Femur (tissue), 1 donor: ENCODE measurements around the gene ADCY10.
"Not testable (repeated sequence)": the region's sequence is repeated elsewhere in the genome, so short reads cannot be mapped to it uniquely, and the experiment has no call there.

Experiments used
- DNase-seq: peaks from one replicate; pipeline ENCODE4 v3.0.0-alpha.2; 2017

Gene ADCY10, protein sequence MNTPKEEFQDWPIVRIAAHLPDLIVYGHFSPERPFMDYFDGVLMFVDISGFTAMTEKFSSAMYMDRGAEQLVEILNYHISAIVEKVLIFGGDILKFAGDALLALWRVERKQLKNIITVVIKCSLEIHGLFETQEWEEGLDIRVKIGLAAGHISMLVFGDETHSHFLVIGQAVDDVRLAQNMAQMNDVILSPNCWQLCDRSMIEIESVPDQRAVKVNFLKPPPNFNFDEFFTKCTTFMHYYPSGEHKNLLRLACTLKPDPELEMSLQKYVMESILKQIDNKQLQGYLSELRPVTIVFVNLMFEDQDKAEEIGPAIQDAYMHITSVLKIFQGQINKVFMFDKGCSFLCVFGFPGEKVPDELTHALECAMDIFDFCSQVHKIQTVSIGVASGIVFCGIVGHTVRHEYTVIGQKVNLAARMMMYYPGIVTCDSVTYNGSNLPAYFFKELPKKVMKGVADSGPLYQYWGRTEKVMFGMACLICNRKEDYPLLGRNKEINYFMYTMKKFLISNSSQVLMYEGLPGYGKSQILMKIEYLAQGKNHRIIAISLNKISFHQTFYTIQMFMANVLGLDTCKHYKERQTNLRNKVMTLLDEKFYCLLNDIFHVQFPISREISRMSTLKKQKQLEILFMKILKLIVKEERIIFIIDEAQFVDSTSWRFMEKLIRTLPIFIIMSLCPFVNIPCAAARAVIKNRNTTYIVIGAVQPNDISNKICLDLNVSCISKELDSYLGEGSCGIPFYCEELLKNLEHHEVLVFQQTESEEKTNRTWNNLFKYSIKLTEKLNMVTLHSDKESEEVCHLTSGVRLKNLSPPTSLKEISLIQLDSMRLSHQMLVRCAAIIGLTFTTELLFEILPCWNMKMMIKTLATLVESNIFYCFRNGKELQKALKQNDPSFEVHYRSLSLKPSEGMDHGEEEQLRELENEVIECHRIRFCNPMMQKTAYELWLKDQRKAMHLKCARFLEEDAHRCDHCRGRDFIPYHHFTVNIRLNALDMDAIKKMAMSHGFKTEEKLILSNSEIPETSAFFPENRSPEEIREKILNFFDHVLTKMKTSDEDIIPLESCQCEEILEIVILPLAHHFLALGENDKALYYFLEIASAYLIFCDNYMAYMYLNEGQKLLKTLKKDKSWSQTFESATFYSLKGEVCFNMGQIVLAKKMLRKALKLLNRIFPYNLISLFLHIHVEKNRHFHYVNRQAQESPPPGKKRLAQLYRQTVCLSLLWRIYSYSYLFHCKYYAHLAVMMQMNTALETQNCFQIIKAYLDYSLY (N-terminal part only)

DNA sequence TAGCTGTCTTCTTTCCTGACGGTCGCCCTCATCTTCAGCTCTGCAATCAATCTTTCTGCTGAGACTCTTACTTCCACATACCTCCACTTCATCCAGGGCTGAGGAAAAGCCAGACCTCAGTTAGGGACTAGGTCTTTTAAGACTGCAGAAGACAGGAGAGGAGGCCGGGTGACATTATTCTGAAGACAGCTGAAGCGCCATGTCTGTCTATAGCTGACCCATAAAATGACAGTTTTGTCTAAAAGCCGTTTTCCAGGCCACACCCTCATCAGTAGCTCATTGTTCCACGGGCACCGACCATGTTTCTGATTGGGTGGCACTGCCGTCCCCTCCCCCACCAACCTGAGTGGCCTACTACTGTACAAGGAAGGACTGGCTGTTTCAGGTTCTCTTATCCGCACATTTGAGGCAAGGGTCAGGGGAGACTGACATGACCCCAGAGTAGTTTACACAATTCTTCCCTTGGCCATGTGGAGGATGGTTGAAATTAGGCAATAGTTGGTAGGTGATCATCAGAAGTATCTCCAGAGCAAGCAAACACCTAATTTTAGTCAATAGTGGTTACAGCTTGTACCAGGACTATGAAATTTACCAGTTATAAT is at the start of gene ADCY10:
ADCY10 (minus strand) TSS at position 240 of the 602 bp plus-strand sequence. CDS start 8,994 bp downstream, outside the sequence.
- no peak for DNase-seq

DNA sequence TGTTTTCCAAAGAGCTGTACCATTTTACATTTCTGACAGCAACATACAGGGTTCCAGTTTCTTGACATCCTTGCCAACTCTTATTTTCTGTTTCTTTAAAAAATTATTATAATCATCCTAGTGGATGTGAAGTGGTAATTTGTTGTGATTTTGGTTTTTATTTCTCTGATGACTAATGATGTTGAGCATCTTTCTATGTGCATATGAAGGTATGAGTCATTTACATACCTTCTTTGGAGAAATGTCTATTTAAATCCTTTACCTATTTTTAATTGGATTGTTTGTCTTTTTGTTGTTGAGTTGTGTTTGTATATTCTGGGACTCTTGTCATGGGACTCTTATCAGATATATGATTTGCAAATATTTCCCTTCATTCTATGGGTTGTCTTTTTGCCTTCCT is 43.8 kb upstream of the ADCY10 start:
- no peak for DNase-seq

DNA sequence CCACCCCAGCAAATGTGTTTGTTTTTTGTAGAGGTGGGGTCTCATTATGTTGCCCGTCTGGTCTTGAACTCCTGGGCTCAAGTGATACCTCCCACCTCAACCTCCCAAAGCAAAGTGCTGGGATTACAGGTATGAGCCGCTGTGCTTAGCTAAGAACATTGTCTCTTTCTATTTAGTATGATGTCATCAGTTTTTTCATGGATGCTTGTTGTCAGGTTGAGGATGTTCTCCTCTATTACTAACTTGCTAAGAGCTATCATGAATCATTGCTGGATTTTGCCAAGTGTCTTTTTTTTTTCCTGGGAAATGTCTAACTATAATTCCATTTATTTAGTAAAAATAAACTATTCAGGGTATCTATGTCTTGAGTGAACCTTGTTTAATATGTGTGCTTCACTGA is 42.0 kb upstream of the ADCY10 start:
- no peak for DNase-seq

DNA sequence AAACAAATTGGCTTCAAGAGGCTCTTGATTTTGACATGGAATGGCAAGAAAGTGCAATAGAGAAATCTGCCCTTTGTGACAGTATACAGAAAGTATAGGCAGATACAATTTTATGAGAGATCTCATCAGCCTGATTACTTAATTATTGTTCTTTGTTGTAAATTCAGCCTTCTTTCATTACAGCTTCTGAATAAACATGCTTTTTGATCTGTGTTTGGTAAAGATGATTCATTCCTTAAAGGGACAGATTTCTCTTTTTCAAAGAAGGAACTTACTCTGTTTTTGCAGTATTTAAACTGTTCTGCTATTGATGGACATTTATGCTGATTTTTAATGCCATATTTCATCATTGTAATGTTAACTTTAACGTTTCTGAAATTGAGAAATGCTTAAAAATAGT is 36.6 kb upstream of the ADCY10 start:
- DNase-seq, result no peak

DNA sequence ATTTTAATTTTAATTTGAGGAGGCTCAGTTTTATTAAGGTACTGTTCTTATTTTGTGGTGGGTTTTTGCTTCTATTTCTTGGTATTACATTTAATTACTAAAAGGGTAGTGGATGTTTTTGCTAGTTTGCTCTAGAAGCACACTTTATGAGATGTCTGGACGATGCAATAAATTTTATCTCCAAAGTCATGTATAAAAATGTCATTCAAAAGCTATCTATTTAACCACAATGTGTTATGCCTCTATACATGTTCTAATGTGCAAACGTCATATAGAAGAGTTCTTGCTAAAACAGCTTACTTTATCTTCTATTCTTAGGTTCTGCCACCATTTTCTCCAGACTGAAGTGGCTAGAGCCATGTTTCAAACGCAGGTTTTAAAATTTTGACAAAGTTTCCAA is 35.9 kb upstream of the ADCY10 start:
- DNase-seq, result no peak

DNA sequence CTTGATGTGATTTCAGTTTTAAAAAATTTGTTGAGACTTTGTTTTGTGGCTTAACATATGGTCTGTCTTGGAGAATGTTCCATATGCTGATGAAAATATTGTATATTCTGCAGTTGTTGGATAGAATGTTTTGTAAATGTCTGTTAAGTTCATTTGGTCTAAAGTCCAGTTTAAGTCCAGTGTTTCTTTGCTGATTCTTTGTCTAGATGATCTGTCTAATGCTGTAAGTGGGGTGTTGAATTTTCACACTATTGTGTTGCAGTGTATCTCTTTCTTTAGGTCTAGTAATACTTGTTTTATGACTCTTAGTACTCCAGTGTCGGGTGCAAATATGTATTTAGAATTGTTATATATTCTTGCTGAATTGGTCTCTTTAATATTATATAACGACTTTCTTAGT is 33.8 kb upstream of the ADCY10 start:
- DNase-seq, result no peak

DNA sequence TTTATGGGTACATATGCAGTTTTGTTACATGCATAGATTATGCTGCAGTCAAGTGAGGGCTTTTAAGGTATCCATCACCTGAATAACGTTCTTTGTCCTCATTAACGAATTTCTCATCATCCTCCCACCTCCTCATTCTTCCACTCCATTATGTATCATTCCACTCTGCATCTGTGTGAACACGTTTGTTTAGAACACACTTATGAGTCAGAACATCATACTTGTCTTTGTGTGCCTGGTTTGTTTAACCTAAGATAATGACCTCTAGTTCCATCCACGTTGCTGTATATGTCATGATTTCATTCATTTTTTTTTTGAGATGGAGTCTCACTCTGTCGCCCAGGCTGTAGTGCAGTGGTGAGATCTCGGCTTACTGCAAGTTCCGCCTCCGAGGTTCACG is 29.6 kb upstream of the ADCY10 start:
- DNase-seq, result no peak

DNA sequence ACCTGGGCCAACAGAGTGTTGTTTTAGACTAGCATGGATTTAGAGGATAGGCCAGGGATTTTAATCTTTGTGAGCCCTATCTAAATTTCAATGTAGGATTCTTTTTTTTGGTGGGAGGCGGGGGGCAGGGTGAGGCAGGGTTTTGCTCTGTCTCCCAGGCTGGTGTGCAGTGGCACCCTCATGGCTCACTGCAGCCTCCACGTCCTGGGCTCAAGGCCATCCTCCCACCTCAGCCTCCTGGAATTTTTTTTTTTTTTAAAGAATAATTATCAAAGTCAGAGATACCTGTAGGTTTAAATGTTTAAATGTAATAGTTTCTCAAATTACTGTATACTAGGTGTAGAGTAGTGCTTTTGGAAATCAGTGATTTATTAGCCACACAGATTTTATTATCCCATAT is 26.3 kb upstream of the ADCY10 start:
- no peak for DNase-seq

DNA sequence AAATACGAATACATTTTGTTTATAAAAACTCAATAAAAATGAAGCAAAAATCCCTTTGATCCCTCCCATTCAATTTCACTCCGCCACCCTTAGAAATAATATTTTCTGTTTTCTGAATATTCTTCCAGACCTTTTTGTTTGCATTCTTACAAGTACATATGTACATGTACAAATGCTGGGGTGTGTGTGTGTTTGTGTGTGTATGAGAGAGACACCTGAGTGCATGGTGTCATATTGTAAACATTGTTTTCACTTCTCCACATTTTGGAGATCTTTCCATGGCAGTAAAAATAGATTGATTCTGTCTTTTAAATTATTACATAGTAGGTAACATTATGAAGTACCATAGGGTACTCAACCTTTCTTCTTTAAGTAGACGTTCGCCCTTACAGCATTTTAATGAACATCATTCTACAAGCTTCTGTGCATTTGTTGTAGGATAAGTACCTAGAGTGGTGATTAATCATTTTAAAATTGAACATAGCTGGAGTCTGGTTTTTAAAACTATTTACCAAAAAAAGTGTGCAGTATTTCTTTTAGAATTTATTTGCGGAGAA is 24.2 kb upstream of the ADCY10 start:
- DNase-seq, result no peak

DNA sequence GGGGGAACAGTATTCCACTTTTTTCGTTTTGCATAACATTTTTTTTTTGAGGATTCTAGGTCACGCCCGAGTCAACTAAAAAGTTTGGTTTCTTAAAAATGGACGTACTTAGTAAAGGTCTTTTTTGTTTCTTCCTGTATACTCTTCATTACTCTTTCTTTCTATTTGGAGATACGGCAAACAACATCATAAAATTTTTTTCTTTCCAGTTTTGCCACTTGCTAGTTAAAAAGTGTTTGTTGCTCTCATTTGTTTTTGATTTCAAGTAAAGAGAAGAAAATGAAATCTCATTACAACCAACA is 23.7 kb upstream of the ADCY10 start:
- DNase-seq, result no peak

DNA sequence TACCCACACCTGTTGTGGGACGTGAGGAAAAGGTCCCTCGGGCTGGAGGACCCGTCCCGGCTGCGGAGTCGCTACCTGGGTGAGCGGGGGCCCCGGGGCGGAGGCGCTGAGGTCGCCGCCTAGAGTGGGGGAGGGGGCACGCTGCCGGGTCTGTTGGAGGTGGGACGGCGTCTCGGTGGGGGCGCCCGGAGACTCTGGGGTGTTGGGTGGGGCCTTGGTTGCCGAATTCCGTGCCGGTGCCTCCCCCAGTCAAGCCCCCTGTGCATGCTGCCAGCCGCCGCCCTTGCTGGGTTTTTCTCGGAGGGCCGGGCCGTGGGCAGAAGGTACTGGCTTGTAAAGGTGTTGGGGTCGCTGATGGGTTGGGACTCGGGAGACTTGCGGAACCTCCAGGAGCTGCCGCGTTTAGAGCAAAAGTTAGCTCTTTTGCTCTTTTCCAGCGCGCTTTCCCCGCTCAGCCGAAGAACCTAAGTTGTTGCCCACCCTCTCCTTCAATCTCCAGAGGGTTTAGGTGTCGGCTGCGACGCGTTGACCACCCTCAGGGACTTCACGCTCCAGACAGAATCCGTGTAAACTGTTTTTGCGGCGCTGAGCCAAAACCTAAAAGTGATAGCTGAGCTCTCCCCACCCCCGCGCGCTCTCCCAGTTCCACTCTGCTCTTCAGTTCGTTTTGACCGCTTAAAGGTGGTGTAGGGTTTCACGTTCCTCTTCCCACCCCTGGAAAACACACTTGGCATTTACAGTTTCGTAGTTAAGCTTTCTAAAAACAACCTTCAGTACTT is 23.2 kb upstream of the ADCY10 start, which contains the start of gene MPC2:
MPC2 (minus strand) TSS at position 143 of the 779 bp plus-strand sequence. CDS start 1,231 bp downstream, outside the sequence.
- peak; percentile 86 for DNase-seq

DNA sequence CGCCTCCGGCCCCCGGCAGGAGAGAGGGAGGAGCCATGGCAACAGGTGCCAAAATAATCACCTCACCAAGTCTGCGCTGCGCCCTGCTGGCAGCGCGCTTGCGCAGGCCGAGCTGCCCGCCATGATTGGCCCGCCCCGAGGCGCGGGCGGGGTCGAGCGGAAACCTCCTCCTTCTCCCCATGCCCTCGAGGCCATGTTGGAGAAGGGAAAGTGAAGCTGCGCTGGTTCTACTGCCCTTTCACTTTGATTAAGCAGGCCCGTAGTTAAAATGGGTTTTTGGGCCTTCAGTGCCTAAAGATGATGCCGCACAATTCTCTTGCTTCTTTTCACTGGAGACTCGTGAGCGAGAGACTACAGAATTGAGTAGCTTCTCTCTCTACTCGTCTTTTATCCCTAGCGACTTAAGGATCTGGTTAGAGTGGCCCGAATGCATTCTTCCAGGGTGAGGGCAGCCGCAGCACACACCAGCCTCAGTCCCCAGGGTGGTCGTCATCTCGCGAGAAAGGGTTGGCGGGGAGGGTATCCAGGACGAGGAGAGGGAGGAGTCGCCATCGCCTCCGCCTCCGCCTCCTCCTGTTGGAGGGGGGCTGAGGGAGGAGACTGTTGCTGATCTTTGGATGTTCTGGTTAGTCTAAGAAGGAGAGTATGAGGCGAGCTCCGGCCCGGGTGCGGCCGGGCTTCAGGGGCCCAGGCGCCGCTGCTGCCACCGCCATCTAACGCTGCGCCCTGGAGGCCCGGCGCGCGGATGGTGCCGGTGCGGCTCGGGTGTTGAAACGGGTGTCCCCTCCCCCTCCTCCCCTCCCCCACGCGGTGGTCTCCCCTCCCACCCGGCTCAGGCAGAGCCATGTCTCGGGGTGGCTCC is 22.4 kb upstream of the ADCY10 start, which contains the start of gene DCAF6:
DCAF6 (plus strand) TSS at position 616 of the 862 bp plus-strand sequence; CDS start at position 845, 229 bp downstream.
- DNase-seq, result peak; percentile 99

DNA sequence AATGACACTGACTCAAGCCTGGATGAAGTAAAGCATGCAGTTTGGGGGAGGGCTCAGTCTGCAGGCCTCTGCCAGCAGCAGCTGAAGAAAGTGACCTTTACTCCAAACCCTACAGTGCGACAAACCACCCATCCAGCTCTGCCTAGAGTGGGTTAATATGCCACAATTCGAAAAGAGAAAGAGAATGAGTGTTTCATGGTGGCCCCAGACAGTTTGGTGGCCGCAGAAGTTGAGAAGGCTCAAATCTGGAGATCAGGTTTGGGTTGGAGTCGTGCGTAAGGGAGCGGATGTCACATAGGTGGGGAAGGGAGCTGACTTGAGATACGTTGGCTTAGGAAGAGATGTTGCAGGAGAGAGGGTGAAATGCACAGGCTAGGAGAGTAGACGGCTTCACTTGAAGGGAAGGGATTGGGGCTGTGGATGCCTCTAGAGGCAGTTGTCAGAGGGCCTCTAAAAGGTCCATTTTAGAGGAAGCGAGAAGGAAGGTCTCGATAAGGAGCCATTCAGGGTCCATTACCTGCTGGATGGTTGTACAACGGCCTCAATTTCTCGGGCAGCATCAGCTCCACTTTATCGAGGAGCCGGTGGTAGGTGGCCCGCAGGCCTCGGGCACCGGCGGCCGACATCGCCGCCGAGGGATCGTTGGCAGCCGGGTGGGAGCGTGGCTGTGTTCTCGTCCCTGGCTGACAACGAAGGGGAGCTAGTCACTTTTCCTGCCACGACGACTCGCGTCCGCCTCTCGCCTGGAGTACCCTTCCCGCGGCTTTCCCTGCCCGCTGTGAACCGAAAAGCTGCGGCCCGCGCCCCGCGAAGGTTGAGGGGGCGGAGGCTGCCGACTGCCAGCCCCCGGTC is 21.5 kb upstream of the ADCY10 start:
- peak; percentile 46 for DNase-seq

DNA sequence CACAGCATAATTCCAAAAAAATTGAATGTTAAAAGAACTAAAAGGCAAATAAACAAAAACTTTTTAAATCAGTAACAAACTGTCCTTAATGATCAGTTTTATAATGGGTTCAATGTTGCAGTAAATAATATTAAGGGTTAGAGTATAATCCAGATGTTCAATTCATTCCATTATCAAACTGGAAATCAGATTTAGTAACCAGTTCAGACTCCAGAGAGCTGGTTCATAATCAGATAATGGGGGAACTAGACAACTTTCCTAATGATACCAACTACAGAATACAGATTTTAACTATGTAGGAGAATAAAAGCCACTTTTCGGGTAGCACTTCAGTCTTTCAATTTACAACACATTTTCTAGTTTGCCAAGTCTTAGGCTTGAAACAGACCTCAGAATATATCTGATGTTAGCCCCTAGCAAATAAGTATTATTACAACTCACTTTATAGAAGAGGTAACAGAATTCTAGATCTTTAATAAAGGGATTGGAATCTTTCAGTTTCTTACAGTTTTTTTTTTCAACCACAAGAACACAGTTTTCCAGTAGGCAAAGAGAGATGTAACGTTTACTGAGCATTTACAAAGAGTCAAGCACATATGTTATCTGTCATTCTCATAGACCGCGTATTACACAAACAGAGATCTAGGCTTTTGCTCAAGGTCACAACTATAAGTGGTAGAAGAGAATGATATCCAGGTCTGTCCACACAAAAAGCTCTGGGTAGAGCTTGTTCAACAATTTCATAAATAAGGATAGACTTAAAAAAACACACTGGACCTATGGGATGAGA is 20.7 kb upstream of the ADCY10 start:
- DNase-seq, result no peak

DNA sequence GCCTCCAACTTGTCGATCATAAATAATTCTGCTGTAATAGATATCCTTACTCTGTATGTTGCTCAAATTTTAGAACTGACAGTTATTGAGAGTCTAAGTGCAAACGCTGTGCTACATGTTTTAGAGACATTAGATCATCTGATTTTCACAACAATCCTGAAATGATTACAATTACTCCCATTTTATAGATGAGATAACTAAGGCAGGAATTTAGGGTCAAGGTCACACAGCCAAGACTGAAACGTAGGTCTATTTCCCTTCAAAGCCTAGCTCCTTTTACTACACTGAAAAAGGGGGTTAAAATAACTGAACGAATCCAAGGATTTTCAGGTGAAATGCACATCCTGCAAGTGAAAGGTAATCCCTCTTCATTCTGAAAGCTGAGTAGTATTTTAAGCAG is 19.9 kb upstream of the ADCY10 start:
- DNase-seq, result no peak

DNA sequence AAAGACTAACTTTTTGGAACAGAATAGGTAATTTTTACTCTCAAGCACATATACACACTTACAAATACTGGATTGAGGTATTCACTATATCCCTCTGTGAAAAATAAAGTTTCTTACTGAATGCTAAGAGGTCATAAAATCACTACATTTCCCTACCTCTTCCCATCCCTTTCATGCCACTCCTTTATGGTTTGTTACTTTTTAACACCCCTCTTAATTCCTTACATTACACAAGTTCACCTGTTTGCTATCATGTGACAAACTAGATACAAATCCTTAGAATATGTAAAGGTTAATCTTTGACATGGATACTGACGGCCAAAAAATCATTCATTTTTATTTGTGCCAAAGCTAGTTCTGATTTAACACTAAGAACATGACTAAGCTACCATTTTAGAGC is 15.8 kb upstream of the ADCY10 start:
- DNase-seq, result no peak

DNA sequence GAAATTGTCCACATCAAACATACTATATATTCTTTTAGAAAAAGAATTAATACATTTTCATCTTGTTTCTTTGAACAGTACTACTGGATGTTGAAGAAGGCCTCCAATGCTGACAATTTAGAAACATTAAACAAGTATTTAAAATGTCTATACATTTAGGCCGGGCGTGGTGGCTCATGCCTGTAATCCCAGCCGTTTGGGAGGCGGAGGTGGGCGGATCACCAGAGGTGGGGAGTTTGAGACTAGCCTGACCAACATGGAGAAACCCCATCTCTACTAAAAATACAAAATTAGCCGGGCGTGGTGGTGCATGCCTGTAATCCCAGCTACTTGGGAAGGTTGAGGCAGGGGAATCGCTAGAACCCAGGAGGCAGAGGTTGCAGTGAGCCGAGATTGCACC is 15.0 kb upstream of the ADCY10 start:
- DNase-seq, result not testable (repeated sequence)

DNA sequence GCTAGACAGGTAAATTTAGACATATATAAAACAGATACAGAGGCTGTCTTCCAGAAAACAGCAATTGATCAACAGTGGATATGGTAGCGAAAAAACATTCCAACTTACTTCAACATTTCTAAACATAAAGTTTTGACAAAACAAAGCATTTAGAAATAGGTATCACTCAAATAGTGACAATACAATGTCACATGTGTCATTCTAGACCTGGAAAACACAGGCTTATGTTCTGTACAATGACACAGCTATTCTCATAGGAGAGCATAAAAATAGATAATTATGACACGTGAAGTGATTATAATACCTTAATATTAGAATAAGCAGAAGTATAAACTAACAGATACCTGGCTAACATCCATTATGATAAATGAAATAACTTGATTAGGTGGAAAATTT is 14.5 kb upstream of the ADCY10 start:
- DNase-seq, result no peak
